Muscle layer of duodenum (tissue), 2 donors: Measurements from ENCODE around the gene PPP2R2C.

Source experiments
- H3K27ac ChIP-seq: one replicate; pipeline ENCODE4 v1.7.0; 2013; ENCODE audit warnings: mild to moderate bottlenecking, low read length
- H3K27me3 ChIP-seq: one replicate; pipeline ENCODE4 v1.7.0; 2013; ENCODE audit warnings: low read depth, mild to moderate bottlenecking, control low read depth, low read length
- H3K36me3 ChIP-seq, 2 donors: one replicate each; pipeline ENCODE4 v1.7.0; 2013; ENCODE audit warnings: low read length in 2 of 2, control low read depth in 1 of 2, mild to moderate bottlenecking in 1 of 2; ENCODE audit not compliant: insufficient read depth in 2 of 2, control insufficient read depth in 1 of 2
- H3K4me1 ChIP-seq, 2 donors: one replicate each; pipeline ENCODE4 v1.7.0; 2013; ENCODE audit warnings: low read length in 2 of 2, mild to moderate bottlenecking in 2 of 2, control low read depth in 1 of 2, moderate library complexity in 1 of 2; ENCODE audit not compliant: insufficient read depth in 2 of 2, control insufficient read depth in 1 of 2
- H3K4me3 ChIP-seq, 2 donors: one replicate each; pipeline ENCODE4 v1.7.0; 2013; ENCODE audit warnings: low read length in 2 of 2, low read depth in 1 of 2, mild to moderate bottlenecking in 1 of 2
- H3K9me3 ChIP-seq, 2 donors: one replicate each; pipeline ENCODE4 v1.7.0; 2013; ENCODE audit warnings: low read length in 2 of 2, control low read depth in 1 of 2, mild to moderate bottlenecking in 1 of 2; ENCODE audit not compliant: control insufficient read depth in 1 of 2
- donor health status: healthy.

PPP2R2C gene

DNA sequence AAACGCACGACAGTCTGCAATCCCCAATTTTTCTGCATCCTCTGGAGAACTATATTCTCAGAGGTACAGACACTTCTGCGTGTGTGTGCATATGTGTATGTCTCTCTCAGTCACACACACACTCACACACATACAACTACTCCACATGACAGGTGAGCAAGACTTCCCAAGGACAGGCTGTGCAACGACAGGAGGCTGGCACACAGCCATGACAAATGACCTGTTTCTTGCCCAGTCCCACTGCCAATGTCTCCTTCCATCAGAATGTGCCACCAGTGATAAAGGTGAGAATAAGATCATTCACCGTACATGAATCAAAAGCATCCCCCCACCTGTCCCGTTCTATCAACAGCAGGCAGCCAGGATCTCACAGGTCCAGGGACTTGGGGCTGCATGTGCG, 52.4 kb downstream of the PPP2R2C start:
- H3K27me3 ChIP-seq, result peaks cover 5% of the 10 kb centered on the region
- H3K27ac ChIP-seq, result no peak overlapping the region
- no peak overlapping the region for H3K4me3 ChIP-seq

DNA sequence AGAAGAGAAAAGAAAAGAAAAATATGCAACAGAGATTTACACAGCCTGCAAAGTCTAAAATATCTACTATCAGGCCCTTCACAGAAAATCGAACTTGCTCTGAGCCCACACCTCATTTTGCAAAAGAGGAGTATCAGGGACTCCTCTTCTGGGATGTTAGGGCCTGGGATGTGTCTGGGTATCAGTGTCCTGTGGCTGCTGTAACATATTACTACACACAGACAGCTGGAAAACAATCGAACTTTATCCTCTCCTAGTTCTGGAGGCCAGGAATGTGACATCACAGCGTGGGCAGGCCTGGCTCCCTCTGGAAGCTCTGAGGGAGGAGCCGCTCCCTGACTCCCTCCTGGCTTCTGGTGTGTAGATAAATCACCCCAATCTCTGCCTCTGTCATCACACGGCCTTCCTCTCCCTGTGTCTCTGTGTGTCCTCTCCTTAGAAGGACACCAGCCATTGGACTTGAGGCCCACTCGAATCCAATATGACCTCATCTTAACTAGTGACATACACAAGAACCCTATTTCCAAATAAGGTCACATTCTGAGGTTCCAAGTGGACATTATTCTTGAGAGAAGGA, 52.9 kb downstream of the PPP2R2C start:
- H3K4me3 ChIP-seq, result no peak overlapping the region
- H3K27me3 ChIP-seq, result peaks cover 5% of the 10 kb centered on the region
- H3K9me3 ChIP-seq, result no peaks in the 10 kb centered on the region
- H3K27ac ChIP-seq, result no peak overlapping the region
- no peaks in the 10 kb centered on the region for H3K36me3 ChIP-seq
- no peaks in the 10 kb centered on the region for H3K4me1 ChIP-seq

More for the DNA sequence above, 52.4 kb downstream of the PPP2R2C start:
- Histone ChIP-seq H3K36me3 (no peaks in the 10 kb centered on the region), H3K4me1 (no peaks in the 10 kb centered on the region), H3K9me3 (no peaks in the 10 kb centered on the region)

DNA sequence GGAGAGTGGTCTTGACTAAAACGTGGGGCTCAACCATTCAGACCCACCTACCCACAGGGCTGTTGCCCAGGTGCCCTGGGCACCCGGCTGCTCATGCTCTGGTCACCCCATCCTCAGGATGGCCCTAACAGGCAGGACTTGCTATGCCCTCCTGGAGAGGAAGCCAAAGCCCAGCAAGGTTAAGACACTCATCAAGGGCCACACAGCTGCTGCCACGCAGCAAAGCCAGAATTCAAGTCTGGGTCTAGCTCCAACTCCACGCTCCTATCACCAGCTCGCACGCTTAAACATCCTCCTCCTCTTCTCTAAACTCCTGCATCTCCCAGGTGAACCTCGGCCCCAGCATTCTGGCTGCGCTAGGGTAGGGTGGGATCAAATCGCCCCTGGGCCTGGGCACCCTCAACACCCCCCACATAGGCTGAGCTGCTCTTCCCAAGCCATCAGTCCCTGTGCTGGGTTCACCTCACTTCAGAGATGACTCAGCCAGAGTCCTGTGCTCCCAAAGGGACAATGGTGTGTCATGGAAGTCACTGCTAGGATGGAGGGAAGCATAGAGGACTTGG, 54.1 kb downstream of the PPP2R2C start:
- H3K4me3 ChIP-seq, result no peak overlapping the region
- no peaks in the 10 kb centered on the region for H3K9me3 ChIP-seq
- H3K27ac ChIP-seq, result no peak overlapping the region
- H3K4me1 ChIP-seq, result no peaks in the 10 kb centered on the region
- H3K36me3 ChIP-seq, result no peaks in the 10 kb centered on the region
- peaks cover 5% of the 10 kb centered on the region for H3K27me3 ChIP-seq

DNA sequence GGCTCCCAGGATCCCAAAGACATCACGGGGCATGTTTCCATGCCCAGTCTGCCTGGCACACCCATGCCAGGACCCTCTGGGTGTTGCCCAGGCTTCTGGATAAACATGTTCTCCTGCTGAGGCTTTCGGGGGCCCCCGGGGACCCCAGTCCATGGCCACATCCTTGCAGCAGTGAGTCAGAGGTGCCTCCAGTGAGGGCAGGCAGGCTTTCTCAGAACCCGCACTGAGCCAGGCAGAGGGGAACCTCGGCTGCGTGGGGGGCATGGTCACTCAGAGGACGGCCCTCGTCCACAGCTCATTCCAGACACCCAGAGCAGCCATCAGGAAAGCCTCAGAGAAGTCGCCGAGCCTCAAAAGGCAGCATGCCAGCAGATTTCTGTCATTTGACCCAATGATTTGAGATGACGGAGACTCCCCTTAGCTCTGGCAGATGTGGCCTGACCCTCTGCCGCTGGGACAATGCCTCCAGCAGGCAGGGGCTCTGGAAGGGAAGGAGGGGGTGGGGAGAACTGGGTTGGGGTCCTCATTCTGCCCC, 54.8 kb downstream of the PPP2R2C start:
- Histone ChIP-seq H3K4me1 (no peaks in the 10 kb centered on the region), H3K27ac (no peak overlapping the region)

DNA sequence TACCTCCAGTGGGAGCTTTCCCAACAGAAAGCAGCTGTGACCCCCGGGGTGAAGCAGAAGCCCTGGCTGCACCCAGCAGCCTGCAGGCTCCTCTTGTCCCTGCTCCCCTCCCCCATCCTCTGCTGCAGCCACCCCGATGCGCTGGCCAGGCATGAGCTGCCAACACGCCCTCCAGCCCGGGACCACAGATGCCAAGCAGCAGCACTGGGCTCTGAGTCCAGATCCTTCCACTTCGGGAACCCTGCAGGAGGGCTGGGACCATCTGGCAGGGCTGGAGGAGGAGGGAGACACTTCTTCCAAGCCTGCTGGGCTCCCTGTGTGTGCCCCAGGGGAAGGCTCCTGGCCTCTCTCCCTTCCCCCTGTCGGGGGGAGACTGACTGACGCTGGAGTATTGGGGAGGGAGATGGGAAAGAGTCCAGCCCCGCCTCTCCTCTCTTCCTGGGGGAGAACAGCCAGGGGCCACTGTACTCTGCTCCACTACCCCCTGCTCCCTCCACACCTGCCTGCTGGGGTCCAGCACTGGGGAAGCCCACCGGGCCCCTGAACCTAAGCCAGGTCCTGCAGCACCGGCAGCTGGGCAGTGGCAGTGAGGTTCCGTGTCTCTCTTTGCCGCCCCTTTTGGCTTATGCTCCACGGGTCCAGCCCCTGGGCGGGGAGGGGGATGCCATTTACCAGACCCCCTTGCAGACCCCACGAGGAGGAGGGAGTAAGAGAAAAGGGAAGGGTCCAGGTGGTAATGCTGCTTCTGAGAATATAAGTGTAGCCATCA, 55.7 kb downstream of the PPP2R2C start:
- Histone ChIP-seq H3K9me3 (no peaks in the 10 kb centered on the region), H3K27me3 (peaks cover 5% of the 10 kb centered on the region), H3K4me1 (no peaks in the 10 kb centered on the region), H3K36me3 (no peaks in the 10 kb centered on the region), H3K27ac (no peak overlapping the region), H3K4me3 (no peak overlapping the region)

More for the DNA sequence above, 54.8 kb downstream of the PPP2R2C start:
- no peaks in the 10 kb centered on the region for H3K9me3 ChIP-seq
- H3K36me3 ChIP-seq, result no peaks in the 10 kb centered on the region
- H3K27me3 ChIP-seq, result peaks cover 5% of the 10 kb centered on the region
- no peak overlapping the region for H3K4me3 ChIP-seq

DNA sequence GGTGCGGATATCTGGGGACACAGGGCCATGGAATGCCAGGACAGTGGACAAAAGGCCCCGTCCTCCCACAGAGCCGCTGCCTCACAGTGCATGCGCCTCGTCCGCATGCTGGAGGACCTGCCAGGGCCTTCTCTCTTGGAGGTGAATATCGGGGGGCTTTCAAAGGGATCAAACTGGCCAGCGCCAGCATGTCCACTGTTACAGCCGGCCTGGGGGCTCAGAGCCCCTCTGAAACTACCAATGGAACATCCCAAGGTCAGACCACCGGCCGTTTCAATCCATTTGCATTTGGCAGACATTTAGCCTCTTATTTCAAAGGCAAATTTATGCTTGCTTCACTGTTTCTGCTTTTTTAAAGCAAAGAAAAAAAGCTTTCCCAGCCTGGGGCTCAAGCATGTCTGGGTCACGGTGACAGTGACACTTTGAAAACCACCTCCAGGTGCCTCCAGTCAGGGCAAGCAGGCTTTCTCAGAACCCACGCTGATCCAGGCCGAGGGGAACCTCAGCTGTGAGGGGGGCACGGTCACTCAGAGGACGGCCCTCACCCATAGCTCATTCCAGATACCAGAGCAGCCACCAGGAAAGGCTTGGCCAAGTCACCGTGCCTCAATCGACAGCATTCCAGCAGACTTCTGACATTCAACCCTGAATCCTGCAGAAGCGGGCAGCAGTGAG, 57.2 kb downstream of the PPP2R2C start:
- Histone ChIP-seq H3K4me3 (no peak overlapping the region), H3K4me1 (no peaks in the 10 kb centered on the region), H3K36me3 (no peaks in the 10 kb centered on the region), H3K27ac (no peak overlapping the region), H3K9me3 (no peaks in the 10 kb centered on the region), H3K27me3 (peaks cover 5% of the 10 kb centered on the region)

DNA sequence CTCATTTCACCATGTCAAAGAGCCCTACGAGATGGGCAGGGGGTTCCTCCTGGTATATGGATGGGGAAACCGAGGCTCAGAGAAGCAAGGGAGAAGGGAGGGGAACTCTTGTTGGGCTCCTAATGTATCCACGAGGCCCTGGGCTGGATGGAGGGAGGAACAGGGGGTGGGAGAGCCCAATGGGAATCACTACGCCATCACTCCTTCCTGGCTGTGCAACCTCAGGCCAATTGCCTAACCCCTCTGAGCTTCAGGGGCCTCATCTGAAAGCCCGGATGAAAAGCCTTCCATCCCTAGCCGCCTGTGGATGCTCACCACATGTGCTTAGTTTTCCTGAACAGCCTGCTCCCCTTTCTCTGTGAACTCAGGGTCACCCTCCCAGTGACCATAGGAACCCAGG, 57.8 kb downstream of the PPP2R2C start:
- H3K27ac ChIP-seq, result no peak overlapping the region
- H3K4me1 ChIP-seq, result no peaks in the 10 kb centered on the region
- no peak overlapping the region for H3K4me3 ChIP-seq
- no peaks in the 10 kb centered on the region for H3K9me3 ChIP-seq
- no peaks in the 10 kb centered on the region for H3K36me3 ChIP-seq
- H3K27me3 ChIP-seq, result peaks cover 5% of the 10 kb centered on the region

DNA sequence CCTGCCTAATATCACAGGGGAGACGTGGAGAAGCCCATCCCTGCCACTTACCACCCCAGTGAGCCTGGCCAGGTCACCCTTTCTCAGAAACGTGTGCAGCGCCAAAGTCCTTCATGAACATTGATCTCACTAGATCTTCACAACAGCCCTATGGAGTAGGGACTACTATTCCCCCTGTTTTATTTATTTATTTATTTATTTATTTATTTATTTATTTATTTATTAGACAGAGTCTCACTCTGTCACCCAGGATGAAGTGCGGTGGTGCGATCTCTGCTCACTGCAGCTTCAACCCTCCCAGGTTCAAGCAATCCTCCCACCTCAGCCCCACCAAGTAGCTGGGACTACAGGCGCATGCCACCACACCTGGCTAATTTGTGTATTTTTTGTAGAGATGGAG, 61.8 kb downstream of the PPP2R2C start:
- Histone ChIP-seq H3K27ac (no peak overlapping the region), H3K4me3 (no peak overlapping the region), H3K4me1 (no peaks in the 10 kb centered on the region), H3K36me3 (no peaks in the 10 kb centered on the region), H3K27me3 (no peaks in the 10 kb centered on the region), H3K9me3 (no peaks in the 10 kb centered on the region)

DNA sequence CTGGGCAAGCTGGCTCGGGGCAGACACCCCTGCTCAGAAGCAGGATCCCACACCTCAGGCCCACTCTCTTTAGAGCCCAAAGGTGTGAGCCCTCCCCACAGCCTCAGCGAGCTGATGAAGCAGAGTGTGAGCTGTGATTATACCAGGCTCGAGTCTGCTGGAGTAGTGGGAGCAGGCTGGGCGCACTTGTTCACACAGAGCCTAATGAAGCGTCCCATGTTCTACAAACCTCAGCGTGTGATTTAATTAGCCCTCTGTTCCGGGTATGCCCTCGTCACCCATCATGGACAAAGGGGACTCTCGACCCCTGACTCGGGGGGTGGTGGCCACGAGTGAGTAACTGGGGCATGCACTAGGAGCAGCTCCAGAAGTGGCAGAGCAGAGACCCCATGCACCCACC, 62.3 kb downstream of the PPP2R2C start:
- Histone ChIP-seq H3K27ac (no peak overlapping the region), H3K36me3 (no peaks in the 10 kb centered on the region), H3K4me3 (no peak overlapping the region), H3K4me1 (no peaks in the 10 kb centered on the region), H3K9me3 (no peaks in the 10 kb centered on the region), H3K27me3 (no peaks in the 10 kb centered on the region)

DNA sequence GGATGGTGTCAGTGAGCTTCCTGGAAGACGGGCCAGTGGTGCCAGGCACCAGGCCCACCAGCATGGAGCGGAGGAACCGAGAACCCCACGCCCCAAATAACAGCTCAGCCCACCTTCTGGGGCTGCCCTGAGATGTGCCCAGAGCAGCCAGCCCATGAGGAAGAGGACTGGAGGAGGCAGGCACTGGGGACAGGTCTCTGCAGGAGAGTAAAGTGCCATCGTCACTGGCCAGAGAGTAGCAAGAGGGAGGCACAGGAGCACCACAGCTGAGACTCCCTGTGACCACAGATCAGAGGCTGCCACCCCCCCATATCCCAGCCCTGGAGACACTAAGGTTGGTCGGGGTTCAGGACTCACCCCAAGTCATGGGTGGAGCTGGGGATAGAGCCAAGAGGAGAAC, 63.0 kb downstream of the PPP2R2C start:
- H3K4me3 ChIP-seq, result no peak overlapping the region
- H3K4me1 ChIP-seq, result no peaks in the 10 kb centered on the region
- no peaks in the 10 kb centered on the region for H3K36me3 ChIP-seq
- no peak overlapping the region for H3K27ac ChIP-seq
- no peaks in the 10 kb centered on the region for H3K27me3 ChIP-seq
- H3K9me3 ChIP-seq, result no peaks in the 10 kb centered on the region

DNA sequence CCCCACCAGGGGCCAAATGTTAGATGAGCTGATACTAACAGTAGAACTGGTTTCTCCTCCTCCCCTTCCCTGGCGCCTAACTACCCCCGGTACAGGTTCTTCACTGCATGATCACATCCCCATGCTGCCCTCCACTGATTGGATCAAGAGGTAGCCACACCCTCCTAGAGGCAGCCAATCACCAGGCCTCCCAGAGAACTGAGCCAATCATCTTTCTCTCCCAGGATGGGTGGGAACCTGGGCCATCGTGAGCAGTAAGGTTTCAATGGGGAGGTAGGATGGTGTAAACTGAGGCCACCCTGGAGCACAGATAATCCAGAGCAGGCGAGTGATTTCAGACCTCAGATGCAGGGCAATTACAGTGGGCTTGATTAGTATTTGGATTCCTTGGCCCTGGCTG, 64.2 kb downstream of the PPP2R2C start:
- Histone ChIP-seq H3K36me3 (no peaks in the 10 kb centered on the region), H3K27me3 (no peaks in the 10 kb centered on the region)

More for the DNA sequence above, 64.2 kb downstream of the PPP2R2C start:
- H3K4me3 ChIP-seq, result no peak overlapping the region
- H3K27ac ChIP-seq, result no peak overlapping the region
- H3K4me1 ChIP-seq, result peaks cover 0 to 1% of the 10 kb centered on the region in 2 donors
- H3K9me3 ChIP-seq, result no peaks in the 10 kb centered on the region
